HG03095 (cell line): Measurements from ENCODE around the gene RPGRIP1.
A peak's percentile ranks its signal among the peaks of the same experiment; 100 is the strongest.
"Not testable (repeated sequence)": the region's sequence is repeated elsewhere in the genome, so short reads cannot be mapped to it uniquely, and the experiment has no call there.

Experiments
- ATAC-seq: cut with Tn5 transposase; IDR thresholded peaks from one replicate; pipeline ENCODE4 v1.9.1; 2021; ENCODE audit warnings: moderate library complexity; ENCODE audit not compliant: unreplicated experiment

The RPGRIP1 gene

GRCh38 chr14:21258005-21258888 is 21.6 kb upstream of the RPGRIP1 start:
- ATAC-seq = no peak

GRCh38 chr14:21258889-21259787 is 20.7 kb upstream of the RPGRIP1 start:
- no peak for ATAC-seq

- no peak for ATAC-seq
These were observed 18.1 kb upstream of the RPGRIP1 start for GRCh38 chr14:21261824-21262223.

GRCh38 chr14:21262410-21262809 is 17.5 kb upstream of the RPGRIP1 start:
- no peak for ATAC-seq

- ATAC-seq = no peak
These were observed 16.4 kb upstream of the RPGRIP1 start for GRCh38 chr14:21263284-21264024.

- peak; percentile 62 for ATAC-seq
These were observed 15.7 kb upstream of the RPGRIP1 start for GRCh38 chr14:21264025-21264801.

- no peak for ATAC-seq
These were observed 12.4 kb upstream of the RPGRIP1 start for GRCh38 chr14:21267431-21267845.

- no peak for ATAC-seq
These were observed 11.8 kb upstream of the RPGRIP1 start for GRCh38 chr14:21267886-21268616.

GRCh38 chr14:21268617-21269251 is 11.1 kb upstream of the RPGRIP1 start:
- no peak for ATAC-seq

GRCh38 chr14:21269252-21270046 is 10.4 kb upstream of the RPGRIP1 start, which contains the start of gene HNRNPC:
HNRNPC (minus strand) TSS chr14:21269442; CDS start chr14:21234193, 35,249 bp downstream.
- ATAC-seq = peak; percentile 91

- ATAC-seq = not testable (repeated sequence)
These were observed 7.2 kb upstream of the RPGRIP1 start for GRCh38 chr14:21272661-21273060.

GRCh38 chr14:21275261-21275858 is 4.5 kb upstream of the RPGRIP1 start:
- no peak for ATAC-seq

GRCh38 chr14:21278632-21279031 is 1.3 kb upstream of the RPGRIP1 start:
- ATAC-seq = no peak

- not testable (repeated sequence) for ATAC-seq
These were observed 2.0 kb downstream of the RPGRIP1 start for GRCh38 chr14:21281917-21282316.

GRCh38 chr14:21286516-21286915 is 6.6 kb downstream of the RPGRIP1 start:
- ATAC-seq = not testable (repeated sequence)

GRCh38 chr14:21287168-21287567 is 7.3 kb downstream of the RPGRIP1 start:
- ATAC-seq = no peak

- not testable (repeated sequence) for ATAC-seq
These were observed 14.1 kb downstream of the RPGRIP1 start for GRCh38 chr14:21294026-21294425.

GRCh38 chr14:21298358-21298757 is 18.5 kb downstream of the RPGRIP1 start:
- no peak for ATAC-seq
